ENCODE data around the gene FAM9C. TPM values are rescaled to one million over a fixed set of nuclear protein-coding genes. Genes with fewer than 3 reads are reported as not detected.
"Not testable (repeated sequence)": the region's sequence is repeated elsewhere in the genome, so short reads cannot be mapped to it uniquely, and the experiment has no call there.

FAM9C gene
- total RNA-seq, 1 donor = not detected

DNA sequence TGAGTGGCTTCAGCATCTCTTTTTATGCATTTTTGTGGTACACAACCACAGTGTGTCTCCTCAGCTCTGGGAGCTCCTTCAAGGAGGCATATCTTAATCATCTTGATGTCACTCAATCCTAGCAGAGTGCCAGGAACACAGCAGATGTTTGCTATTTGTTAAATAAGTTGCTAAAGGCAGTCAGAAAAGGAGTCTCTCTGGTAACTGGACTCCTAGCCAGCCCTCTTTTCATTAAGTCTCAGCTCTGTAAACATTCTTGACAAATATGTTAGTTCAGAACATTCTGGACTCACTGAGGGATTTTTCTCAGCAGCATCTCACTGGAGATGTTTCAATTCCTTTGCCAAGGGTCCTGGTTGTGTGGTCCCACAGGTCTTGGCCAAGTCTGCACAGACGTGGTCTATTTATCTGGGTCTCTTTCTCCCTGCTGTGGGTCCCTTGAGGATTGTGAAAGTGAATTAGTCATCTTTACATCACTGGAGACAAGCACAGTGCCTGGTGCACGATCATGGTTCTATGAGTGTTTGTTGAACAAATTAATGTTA, 20.3 kb upstream of the FAM9C start:
- TF ChIP-seq, protein P1, sequence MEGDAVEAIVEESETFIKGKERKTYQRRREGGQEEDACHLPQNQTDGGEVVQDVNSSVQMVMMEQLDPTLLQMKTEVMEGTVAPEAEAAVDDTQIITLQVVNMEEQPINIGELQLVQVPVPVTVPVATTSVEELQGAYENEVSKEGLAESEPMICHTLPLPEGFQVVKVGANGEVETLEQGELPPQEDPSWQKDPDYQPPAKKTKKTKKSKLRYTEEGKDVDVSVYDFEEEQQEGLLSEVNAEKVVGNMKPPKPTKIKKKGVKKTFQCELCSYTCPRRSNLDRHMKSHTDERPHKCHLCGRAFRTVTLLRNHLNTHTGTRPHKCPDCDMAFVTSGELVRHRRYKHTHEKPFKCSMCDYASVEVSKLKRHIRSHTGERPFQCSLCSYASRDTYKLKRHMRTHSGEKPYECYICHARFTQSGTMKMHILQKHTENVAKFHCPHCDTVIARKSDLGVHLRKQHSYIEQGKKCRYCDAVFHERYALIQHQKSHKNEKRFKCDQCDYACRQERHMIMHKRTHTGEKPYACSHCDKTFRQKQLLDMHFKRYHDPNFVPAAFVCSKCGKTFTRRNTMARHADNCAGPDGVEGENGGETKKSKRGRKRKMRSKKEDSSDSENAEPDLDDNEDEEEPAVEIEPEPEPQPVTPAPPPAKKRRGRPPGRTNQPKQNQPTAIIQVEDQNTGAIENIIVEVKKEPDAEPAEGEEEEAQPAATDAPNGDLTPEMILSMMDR (IDR thresholded peaks at IDR 0.05; ENCODE audit: insufficient read depth, low read length) = no peak
- H3K4me3 ChIP-seq (ENCODE audit: low read depth, low read length) = no peak overlapping the region
- DNase-seq (ENCODE audit: low read depth) = peak; percentile 78

DNA sequence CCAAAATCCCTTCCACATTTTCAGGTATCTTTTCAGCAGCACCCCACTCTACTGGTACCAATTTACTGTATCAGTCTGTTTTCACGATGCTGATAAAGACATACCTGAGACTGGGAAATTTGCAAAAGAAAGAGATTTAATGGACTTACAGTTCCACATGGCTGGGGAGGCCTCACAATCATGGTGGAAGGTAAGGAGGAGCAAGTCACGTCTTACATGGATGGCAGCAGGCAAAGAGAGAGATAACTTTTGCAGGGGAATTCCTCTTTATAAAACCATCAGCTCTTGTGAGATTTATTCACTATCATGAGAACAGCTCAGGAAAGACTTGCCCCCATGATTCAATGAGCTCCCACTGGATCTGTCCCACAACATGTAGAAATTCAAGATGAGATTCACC, 18.7 kb upstream of the FAM9C start:
- DNase-seq (ENCODE audit: low read depth); H3K4me3 ChIP-seq (ENCODE audit: low read depth, low read length): not testable (repeated sequence)

DNA sequence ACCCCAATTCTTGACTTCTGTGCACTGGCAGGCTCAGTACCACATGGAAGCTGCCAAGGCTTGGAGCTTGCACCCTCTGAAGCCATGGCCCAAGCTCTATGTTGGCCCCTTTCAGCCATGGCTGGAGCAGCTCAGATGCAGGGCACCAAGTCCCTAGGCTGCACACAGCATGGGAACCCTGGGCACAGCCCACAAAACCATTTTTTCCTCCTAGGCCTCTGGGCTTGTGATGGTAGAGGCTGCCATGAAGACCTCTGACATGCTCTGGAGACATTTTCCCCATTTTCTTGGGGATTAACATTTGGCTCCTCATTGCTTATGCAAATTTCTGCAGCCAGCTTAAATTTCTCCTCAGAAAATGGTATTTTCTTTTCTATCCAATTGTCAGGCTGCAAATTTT, 17.9 kb upstream of the FAM9C start:
- not testable (repeated sequence) for DNase-seq (ENCODE audit: low read depth); H3K4me3 ChIP-seq (ENCODE audit: low read depth, low read length)

DNA sequence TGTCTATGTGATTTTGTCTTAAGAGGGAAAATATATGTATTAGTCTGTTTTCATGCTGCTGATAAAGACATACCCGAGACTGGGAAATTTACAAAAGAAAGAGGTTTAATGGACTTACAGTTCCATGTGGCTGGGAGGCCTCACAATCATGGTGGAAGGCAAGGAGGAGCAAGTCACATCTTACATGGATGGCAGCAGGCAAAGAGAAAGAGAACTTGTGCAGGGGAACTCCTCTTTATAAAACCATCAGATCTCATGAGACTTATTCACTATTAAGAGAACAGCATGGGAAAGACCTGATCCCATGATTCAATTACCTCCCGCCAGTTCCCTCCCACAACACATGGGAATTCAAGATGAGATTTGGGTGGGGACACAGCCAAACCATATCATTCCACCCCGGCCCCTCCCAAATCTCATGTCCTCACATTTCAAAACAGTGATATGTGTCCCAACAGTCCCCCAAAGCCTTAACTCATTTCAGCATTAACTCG, 16.8 kb upstream of the FAM9C start:
- DNase-seq (ENCODE audit: low read depth); H3K4me3 ChIP-seq (ENCODE audit: low read depth, low read length): not testable (repeated sequence)

DNA sequence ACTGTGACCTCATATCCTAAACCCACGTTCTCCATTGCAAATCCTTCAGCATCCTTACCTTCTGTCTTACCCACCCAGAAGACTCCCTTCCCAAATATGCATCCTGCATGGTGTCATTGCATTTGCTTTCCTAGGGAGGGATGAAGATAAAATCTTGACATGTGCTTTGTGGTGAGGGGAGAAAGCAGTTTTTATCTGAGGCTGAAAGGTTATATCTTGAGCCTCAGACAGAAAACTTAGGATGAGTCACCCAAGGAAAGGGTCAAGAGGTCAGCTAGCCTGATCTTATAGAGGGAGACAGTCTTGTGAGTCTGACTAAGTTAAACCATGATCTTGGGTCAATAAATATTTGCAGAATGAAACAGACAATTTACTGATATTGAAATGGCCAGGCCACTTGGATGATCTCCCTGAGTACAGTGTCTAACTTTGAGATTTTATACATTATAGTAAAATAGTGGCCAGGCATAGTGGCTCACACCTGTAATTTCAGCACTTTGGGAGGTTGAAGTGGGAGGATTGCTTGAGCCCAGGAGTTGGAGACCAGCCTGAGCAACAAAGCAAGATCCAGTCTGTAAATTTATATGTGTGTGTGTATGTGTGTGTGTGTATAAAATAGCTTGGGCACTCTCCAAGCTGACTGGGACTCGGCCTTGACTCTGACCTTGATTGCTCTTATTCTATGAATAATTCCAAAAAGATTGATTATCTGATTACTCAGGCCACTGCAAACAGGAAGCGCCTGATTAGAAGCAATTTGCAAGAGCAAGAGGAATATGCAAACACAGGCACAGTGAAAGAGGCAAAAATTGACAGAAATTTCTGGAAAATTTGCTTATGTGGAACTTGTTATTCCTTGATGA, 15.4 kb upstream of the FAM9C start:
- TF ChIP-seq, protein P1 (IDR thresholded peaks at IDR 0.05; ENCODE audit: insufficient read depth, low read length) = no peak
- H3K4me3 ChIP-seq (ENCODE audit: low read depth, low read length) = no peak overlapping the region
- DNase-seq (ENCODE audit: low read depth) = peak; percentile 69

DNA sequence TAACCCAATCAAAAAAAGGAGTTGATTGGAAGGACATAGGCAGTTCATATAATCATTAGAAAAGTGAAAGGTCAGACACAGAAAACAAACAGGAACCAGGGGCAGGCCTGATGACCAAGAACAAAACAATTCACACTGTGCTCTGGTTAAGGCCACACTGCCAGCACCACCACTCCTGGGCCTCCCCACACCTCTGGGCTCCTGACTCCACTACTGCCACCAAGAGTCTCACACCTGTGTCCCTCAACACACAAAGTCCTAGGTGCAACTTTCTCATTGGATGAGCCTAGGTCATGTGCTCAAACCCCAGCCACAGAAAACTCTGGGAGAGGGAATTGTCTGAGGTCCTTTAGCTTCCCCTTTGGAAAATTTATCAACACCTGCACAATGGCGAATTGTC, 11.1 kb upstream of the FAM9C start:
- no peak overlapping the region for H3K4me3 ChIP-seq (ENCODE audit: low read depth, low read length)
- TF ChIP-seq, protein P1 (IDR thresholded peaks at IDR 0.05; ENCODE audit: insufficient read depth, low read length) = no peak
- DNase-seq (ENCODE audit: low read depth) = no peak

DNA sequence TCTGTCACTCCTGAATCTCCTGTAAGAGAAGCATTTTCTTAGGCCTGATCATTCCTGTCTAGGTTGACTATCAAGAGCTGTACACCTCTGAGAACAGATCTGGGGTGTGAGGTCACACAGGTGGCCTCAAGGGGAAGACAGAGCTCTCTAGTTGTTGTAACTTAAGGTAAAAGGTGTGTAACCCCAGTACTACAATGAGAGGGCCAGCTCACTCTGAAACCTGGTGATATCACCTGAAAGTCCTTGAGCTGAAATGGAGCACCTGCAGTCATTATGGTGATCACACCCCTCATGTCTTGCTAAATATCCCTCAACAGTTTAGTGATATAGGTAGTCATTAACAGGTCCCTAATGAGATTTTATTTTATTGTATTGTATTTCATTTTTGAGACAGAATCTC, 8.8 kb upstream of the FAM9C start:
- TF ChIP-seq, protein P1 (IDR thresholded peaks at IDR 0.05; ENCODE audit: insufficient read depth, low read length) = no peak
- no peak overlapping the region for H3K4me3 ChIP-seq (ENCODE audit: low read depth, low read length)
- no peak for DNase-seq (ENCODE audit: low read depth)

DNA sequence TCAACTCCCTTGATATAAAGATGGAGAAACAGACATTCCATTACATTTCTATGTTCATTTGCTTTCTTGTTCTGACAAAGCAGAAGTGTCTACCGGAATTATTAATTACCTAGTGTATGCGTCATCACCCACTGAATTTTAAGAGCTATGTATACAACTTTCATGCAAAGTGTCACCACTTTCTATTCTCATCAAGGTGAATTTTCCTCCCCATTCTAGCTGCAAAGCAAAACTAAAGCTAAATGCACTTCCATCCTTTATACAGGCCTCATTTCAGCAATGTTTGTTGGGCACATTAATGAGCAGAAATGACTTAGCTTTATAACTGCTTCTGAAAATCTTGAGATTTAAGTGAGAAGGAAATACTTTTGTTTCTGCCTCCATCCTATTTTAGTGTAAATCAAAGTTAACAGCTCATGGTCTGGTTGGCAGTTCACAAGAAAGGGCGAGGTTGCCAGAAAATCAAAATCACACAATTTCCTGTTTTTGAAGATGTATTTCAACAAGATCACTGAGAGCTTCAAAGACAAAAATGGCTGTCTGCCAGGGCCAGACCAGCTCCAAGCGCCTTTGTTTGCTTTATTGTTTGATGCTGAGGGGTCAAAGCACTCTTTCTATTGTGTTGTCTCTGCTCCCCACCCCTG, 7.2 kb upstream of the FAM9C start:
- peak; percentile 24 for DNase-seq (ENCODE audit: low read depth)

More for the DNA sequence above, 7.2 kb upstream of the FAM9C start:
- no peak overlapping the region for H3K4me3 ChIP-seq (ENCODE audit: low read depth, low read length)
- TF ChIP-seq, protein P1 (IDR thresholded peaks at IDR 0.05; ENCODE audit: insufficient read depth, low read length) = no peak
